ENCODE data around the gene SLC27A3.

DNA sequence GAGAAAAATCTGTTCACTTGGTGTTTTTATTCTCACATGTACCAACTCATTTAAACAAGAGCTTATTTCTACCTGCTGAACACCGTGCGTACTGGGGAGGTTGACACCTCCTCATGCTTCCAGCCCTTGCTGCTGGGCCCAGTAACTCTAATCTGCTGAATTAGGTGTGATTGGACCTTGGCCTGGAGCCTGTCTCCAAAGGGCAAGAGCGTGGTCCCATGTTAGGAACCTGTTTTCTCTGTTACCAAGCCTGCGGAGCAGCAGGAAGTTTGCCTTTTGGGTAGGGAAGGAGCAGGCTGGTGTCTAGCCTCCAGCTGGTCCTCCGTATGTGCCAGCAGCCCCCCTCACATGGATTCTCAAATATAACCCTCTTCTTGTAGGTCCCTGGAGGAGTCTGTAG lies 10.9 kb upstream of the SLC27A3 start:
- TF ChIP-seq, protein P1, sequence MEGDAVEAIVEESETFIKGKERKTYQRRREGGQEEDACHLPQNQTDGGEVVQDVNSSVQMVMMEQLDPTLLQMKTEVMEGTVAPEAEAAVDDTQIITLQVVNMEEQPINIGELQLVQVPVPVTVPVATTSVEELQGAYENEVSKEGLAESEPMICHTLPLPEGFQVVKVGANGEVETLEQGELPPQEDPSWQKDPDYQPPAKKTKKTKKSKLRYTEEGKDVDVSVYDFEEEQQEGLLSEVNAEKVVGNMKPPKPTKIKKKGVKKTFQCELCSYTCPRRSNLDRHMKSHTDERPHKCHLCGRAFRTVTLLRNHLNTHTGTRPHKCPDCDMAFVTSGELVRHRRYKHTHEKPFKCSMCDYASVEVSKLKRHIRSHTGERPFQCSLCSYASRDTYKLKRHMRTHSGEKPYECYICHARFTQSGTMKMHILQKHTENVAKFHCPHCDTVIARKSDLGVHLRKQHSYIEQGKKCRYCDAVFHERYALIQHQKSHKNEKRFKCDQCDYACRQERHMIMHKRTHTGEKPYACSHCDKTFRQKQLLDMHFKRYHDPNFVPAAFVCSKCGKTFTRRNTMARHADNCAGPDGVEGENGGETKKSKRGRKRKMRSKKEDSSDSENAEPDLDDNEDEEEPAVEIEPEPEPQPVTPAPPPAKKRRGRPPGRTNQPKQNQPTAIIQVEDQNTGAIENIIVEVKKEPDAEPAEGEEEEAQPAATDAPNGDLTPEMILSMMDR (IDR thresholded peaks at IDR 0.05) = no peak
- TF ChIP-seq POLR2A (IDR thresholded peaks at IDR 0.05) = no peak

Data from Peyer's patch (tissue), 4 donors.